K562 (cell line): Measurements from ENCODE around the gene ZNF618. TPM values are rescaled to one million over a fixed set of nuclear protein-coding genes. Genes with fewer than 3 reads are reported as not detected.

ENCODE experiments used
- ATAC-seq: fragments of 200-7000 bp; cut with Tn5 transposase; 3 replicates; pipeline ENCODE4 v1.9.1; 2020; ENCODE audit warnings: moderate library complexity
- BruUV-seq: library from RNA; stranded (reverse); fragments of 400-500 nt; replicated peaks from 2 replicates; lab custom pipeline; 2021; lab: Mats Ljungman, UMichigan
- CTCF ChIA-PET: fragments of 300-600 bp; formaldehyde crosslinking; extraction: SDS; loops from one replicate; lab custom pipeline; 2021; ENCODE audit warnings: low intra/inter-chr PET ratio; lab: Yijun Ruan, JAX
- POLR2A ChIA-PET: fragments of 300-600, 350-650 bp; sonication (Branson Sonifier 250); formaldehyde crosslinking; extraction: SDS; loops from one replicate; lab custom pipeline; 2021; ENCODE audit warnings: antibody characterized with exemption, inconsistent platforms; lab: Yijun Ruan, JAX
- DNase-seq, 4 experiments: peaks; one replicate each; pipeline versions ENCODE4 v3.0.0 to v3.0.0-alpha.2; 2011 to 2018; ENCODE audit warnings: low spot score in 3 of 4, mixed read lengths in 3 of 4; ENCODE audit errors: extremely low read depth in 1 of 4
- FAIRE-seq: peaks from 2 replicates; lab custom pipeline; 2011; peaks lifted over from hg19 to GRCh38; lab: Jason Lieb, UNC
- H2AFZ ChIP-seq: 2 replicates; pipeline ENCODE4 v1.6.0; 2011; ENCODE audit warnings: low read depth, low read length, control low read depth, inconsistent platforms
- H3K27ac ChIP-seq: fragments of 200-600 bp; 3 replicates; pipeline ENCODE4 v1.8.0; 2011; ENCODE audit warnings: low read depth, mild to moderate bottlenecking, control low read depth, inconsistent platforms, low read length, moderate library complexity, mixed read lengths; ENCODE audit errors: extremely low read depth
- H3K27me3 ChIP-seq, 2 experiments: fragments of 300-600 bp in 1 of 2; 2 replicates in 1 of 2; 3 replicates in 1 of 2; pipeline versions ENCODE4 v1.6.0 to v1.8.0; 2011; ENCODE audit warnings: inconsistent platforms in 2 of 2, low read length in 2 of 2, mild to moderate bottlenecking in 1 of 2, mixed read lengths in 1 of 2, moderate library complexity in 1 of 2; ENCODE audit not compliant: control insufficient read depth in 2 of 2, insufficient read depth in 2 of 2
- H3K36me3 ChIP-seq: fragments of 300-600 bp; 3 replicates; pipeline ENCODE4 v1.8.0; 2011; ENCODE audit warnings: mild to moderate bottlenecking, low read length, inconsistent platforms; ENCODE audit not compliant: control insufficient read depth, insufficient read depth
- H3K4me1 ChIP-seq, 2 experiments: fragments of 200-600 bp in 1 of 2; replicated peaks in 1 of 2; 2 replicates in 1 of 2; 3 replicates in 1 of 2; pipeline versions ENCODE4 v1.5.1 to v1.8.0; 2011; ENCODE audit warnings: inconsistent platforms in 2 of 2, low read length in 2 of 2, mild to moderate bottlenecking in 1 of 2, mixed read lengths in 1 of 2, moderate library complexity in 1 of 2; ENCODE audit not compliant: control insufficient read depth in 2 of 2, insufficient read depth in 2 of 2
- H3K4me2 ChIP-seq: 2 replicates; pipeline ENCODE4 v1.6.1; 2011; ENCODE audit warnings: low read length, control low read depth, inconsistent platforms, mixed read lengths; ENCODE audit not compliant: insufficient read depth
- H3K4me3 ChIP-seq: fragments of 200-600 bp; sonication (generic), shearing (Covaris generic); 2 replicates; pipeline ENCODE4 v1.5.1; 2016; ENCODE audit warnings: control low read depth, inconsistent platforms
- H3K79me2 ChIP-seq: fragments of 200-600 bp; 3 replicates; pipeline ENCODE4 v1.8.0; 2011; ENCODE audit warnings: low read length, inconsistent platforms; ENCODE audit not compliant: control insufficient read depth, insufficient read depth
- H3K9ac ChIP-seq, 2 experiments: 2 replicates each; pipeline versions ENCODE4 v1.6.0 to v1.6.1; 2011; ENCODE audit warnings: low read depth in 2 of 2, low read length in 2 of 2, control low read depth in 1 of 2, inconsistent platforms in 1 of 2, mild to moderate bottlenecking in 1 of 2, mixed read lengths in 1 of 2; ENCODE audit not compliant: insufficient read depth in 1 of 2
- H3K9me1 ChIP-seq: one replicate; pipeline ENCODE4 v1.6.0; 2011; ENCODE audit warnings: inconsistent platforms, mild to moderate bottlenecking, low read length, moderate library complexity; ENCODE audit not compliant: control insufficient read depth, insufficient read depth
- H3K9me3 ChIP-seq: replicated peaks from 2 replicates; pipeline ENCODE4 v1.5.1; 2011; ENCODE audit warnings: low read depth, low read length, inconsistent platforms; ENCODE audit not compliant: control insufficient read depth, insufficient read depth
- H4K20me1 ChIP-seq: replicated peaks from 2 replicates; pipeline ENCODE4 v1.6.1; 2011; ENCODE audit warnings: low read length, inconsistent platforms, mixed read lengths; ENCODE audit not compliant: control insufficient read depth, insufficient read depth
- ADNP ChIP-seq: fragments of 200-800 bp; sonication (Bioruptor generic); IDR thresholded peaks from 2 replicates; pipeline ENCODE4 v1.6.1; 2016; ENCODE audit warnings: missing genetic modification characterization, missing compliant biosample characterization
- CBFA2T2 ChIP-seq: fragments of 450-650 bp; conservative IDR thresholded peaks from 2 replicates; pipeline ENCODE4 v1.6.1; 2017; ENCODE audit warnings: mild to moderate bottlenecking
- EP400 ChIP-seq: fragments of 450-650 bp; IDR thresholded peaks from 2 replicates; pipeline ENCODE4 v1.6.1; 2017; ENCODE audit warnings: antibody characterized with exemption, mild to moderate bottlenecking, moderate library complexity
- MAFG ChIP-seq: fragments of 450-650 bp; conservative IDR thresholded peaks from 2 replicates; pipeline ENCODE4 v1.6.1; 2016; ENCODE audit warnings: missing genetic modification characterization, missing compliant biosample characterization
- MYNN ChIP-seq, 2 experiments: sonication (generic); formaldehyde crosslinking in 1 of 2; IDR thresholded peaks; 2 replicates each; pipeline versions ENCODE4 v1.5.0 to v1.6.1; 2016 to 2020; ENCODE audit warnings: antibody characterized with exemption in 1 of 2, missing genetic modification reagents in 1 of 2
- NBN ChIP-seq: fragments of 450-650 bp; IDR thresholded peaks from 2 replicates; pipeline ENCODE4 v1.6.1; 2016; ENCODE audit warnings: low read depth, mild to moderate bottlenecking
- PKNOX1 ChIP-seq: fragments of 450-650 bp; IDR thresholded peaks from 2 replicates; pipeline ENCODE4 v1.6.1; 2016
- PRMT5 ChIP-seq: sonication (generic); formaldehyde crosslinking; IDR thresholded peaks from 2 replicates; pipeline ENCODE4 v1.5.0; 2020; ENCODE audit warnings: missing genetic modification reagents
- SAFB2 ChIP-seq: fragments of 200-400 bp; formaldehyde crosslinking; IDR thresholded peaks from 2 replicates; pipeline ENCODE4 v1.6.1; 2018; ENCODE audit warnings: borderline replicate concordance, low read length, low read depth, moderate library complexity; ENCODE audit not compliant: severe bottlenecking
- SMARCA4 ChIP-seq: fragments of 450-650 bp; IDR thresholded peaks from 2 replicates; pipeline ENCODE4 v1.6.1; 2016
- SMARCE1 ChIP-seq: fragments of 450-650 bp; IDR thresholded peaks from 2 replicates; pipeline ENCODE4 v1.7.1; 2016; ENCODE audit warnings: mild to moderate bottlenecking
- TAL1 ChIP-seq: fragments of 450-650 bp; IDR thresholded peaks from 2 replicates; pipeline ENCODE4 v1.6.1; 2016; ENCODE audit warnings: mild to moderate bottlenecking
- TRIM24 ChIP-seq, 2 experiments: fragments of 450-650 bp; IDR thresholded peaks; 2 replicates each; pipeline ENCODE4 v1.6.1; 2016
- WGBS: fragments of 100-300 bp; shearing (Covaris generic); methylation state at CpG from one replicate; pipeline ENCODE4 v1.1.6; 2016; ENCODE audit warnings: low coverage, mixed read lengths; ENCODE audit not compliant: insufficient coverage; ENCODE audit errors: missing lambda C conversion rate; 5-methylcytosine and 5-hydroxymethylcytosine counted together
- in situ Hi-C: fragments of 300-500 bp; cut with MboI; formaldehyde crosslinking; loops from 4 replicates; pipeline ENCODE4 v1.15.0; 2018; ENCODE audit warnings: inconsistent platforms, mixed read lengths
- intact Hi-C: fragments of 100-400 bp; cut with micrococcal nuclease; formaldehyde crosslinking; loops from 2 replicates; pipeline ENCODE4 v1.14.2; 2022
- polyA plus RNA-seq, 8 experiments: library from polyadenylated mRNA; depleted of rRNA in 4 of 8; stranded (reverse) in 5 of 8; unstranded in 3 of 8; fragments of >200 nt; fragmentation: Nextera tagmentation in 2 of 8; fragmentation: Illumina TruSeq in 1 of 8; extraction: Ambion mirVana in 2 of 8; extraction: Trizol in 1 of 8; gene quantifications; 2 replicates each; pipeline versions ENCODE4 v1.2.1 to v1.2.3, GENCODE V29; 2011 to 2014; ENCODE audit warnings: inconsistent platforms in 1 of 8, missing spikeins in 1 of 8
- total RNA-seq, 7 experiments: library from RNA; depleted of rRNA in 6 of 7; stranded (reverse); fragments of >200 nt in 6 of 7; fragmentation: Illumina TruSeq in 2 of 7; extraction: Trizol in 2 of 7; gene quantifications; 2 replicates each; pipeline versions ENCODE4 v1.2.1 to v1.2.3, GENCODE V29; 2011 to 2021; ENCODE audit warnings: low replicate concordance in 1 of 7
- TF ChIP-seq, protein P1 (sequence below): fragments of 450-650 bp; IDR thresholded peaks from 2 replicates; pipeline ENCODE4 v1.6.1; 2017; ENCODE audit warnings: antibody characterized with exemption, mild to moderate bottlenecking

The ZNF618 gene
- total and polyA plus RNA-seq, 9 of the 15 experiments (the other 6 are each of a cell fraction or from before 2014, with no cell fraction given) = 0.08 to 13.7 (median 3.4) TPM

DNA sequence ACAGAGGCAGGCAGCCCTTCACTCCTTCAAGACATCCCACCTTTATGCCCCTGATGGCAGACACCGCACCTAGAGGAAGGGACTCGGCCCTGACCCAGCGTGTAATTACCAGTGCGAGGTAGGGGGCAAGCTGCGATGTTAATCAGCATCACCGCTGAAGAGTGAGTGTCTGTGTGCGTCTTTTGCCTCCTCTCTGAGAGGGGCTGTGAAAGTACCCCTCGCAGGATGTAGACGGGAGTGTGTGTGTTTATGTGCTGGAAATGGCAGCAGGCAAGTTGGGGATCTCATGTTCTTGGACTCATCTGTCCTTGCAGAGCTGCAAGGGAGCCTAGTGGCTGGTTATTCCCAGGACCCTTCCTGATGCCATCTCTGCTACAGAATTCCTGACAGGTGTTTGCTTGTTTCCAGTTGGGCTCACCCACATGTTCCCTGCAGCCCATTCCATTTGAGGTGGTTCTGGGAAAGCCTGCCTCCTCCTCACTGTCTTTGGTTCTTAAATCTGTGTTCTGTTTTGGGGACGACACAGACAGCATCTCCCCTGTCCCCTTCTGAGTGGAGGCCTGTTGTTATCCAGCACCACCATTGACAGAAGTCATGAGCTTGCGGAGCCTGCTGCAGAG is 70.5 kb downstream of the ZNF618 start:
- Histone ChIP-seq H2AFZ (no peak overlapping the region), H3K4me3 (no peak overlapping the region), H3K4me2 (no peak overlapping the region), H3K9me3 (no peaks in the 10 kb centered on the region), H3K9me1 (no peaks in the 10 kb centered on the region), H3K27me3 (no peaks in the 10 kb centered on the region), H3K79me2 (no peaks in the 10 kb centered on the region; the same call in 2 of the 3 replicates), H3K9ac (no peak overlapping the region), H3K36me3 (no peaks in the 10 kb centered on the region), H3K4me1 (no peaks in the 10 kb centered on the region), H3K27ac (no peak overlapping the region), H4K20me1 (peaks cover 8% of the 10 kb centered on the region; the same call in 1 of the 2 replicates)
- no peak for TF ChIP-seq SAFB2
- no peak for TF ChIP-seq MYNN (IDR thresholded peaks at IDR 0.05)
- no peak for TF ChIP-seq MYNN (CRISPR knock-in tag; IDR thresholded peaks at IDR 0.05)
- no peak for TF ChIP-seq PRMT5 (CRISPR knock-in tag)
- TF ChIP-seq, protein P1, sequence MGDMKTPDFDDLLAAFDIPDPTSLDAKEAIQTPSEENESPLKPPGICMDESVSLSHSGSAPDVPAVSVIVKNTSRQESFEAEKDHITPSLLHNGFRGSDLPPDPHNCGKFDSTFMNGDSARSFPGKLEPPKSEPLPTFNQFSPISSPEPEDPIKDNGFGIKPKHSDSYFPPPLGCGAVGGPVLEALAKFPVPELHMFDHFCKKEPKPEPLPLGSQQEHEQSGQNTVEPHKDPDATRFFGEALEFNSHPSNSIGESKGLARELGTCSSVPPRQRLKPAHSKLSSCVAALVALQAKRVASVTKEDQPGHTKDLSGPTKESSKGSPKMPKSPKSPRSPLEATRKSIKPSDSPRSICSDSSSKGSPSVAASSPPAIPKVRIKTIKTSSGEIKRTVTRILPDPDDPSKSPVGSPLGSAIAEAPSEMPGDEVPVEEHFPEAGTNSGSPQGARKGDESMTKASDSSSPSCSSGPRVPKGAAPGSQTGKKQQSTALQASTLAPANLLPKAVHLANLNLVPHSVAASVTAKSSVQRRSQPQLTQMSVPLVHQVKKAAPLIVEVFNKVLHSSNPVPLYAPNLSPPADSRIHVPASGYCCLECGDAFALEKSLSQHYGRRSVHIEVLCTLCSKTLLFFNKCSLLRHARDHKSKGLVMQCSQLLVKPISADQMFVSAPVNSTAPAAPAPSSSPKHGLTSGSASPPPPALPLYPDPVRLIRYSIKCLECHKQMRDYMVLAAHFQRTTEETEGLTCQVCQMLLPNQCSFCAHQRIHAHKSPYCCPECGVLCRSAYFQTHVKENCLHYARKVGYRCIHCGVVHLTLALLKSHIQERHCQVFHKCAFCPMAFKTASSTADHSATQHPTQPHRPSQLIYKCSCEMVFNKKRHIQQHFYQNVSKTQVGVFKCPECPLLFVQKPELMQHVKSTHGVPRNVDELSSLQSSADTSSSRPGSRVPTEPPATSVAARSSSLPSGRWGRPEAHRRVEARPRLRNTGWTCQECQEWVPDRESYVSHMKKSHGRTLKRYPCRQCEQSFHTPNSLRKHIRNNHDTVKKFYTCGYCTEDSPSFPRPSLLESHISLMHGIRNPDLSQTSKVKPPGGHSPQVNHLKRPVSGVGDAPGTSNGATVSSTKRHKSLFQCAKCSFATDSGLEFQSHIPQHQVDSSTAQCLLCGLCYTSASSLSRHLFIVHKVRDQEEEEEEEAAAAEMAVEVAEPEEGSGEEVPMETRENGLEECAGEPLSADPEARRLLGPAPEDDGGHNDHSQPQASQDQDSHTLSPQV = no peak
- no peak for TF ChIP-seq SMARCA4
- no peak for TF ChIP-seq ADNP (tag)
- no peak for TF ChIP-seq CBFA2T2
- no peak for TF ChIP-seq SMARCE1
- no peak for TF ChIP-seq EP400
- TF ChIP-seq TAL1 = no peak
- no peak for TF ChIP-seq PKNOX1
- no peak for TF ChIP-seq MAFG (tag)
- TF ChIP-seq TRIM24 (IDR thresholded peaks at IDR 0.05) = no peak
- no peak for TF ChIP-seq NBN
- WGBS = 43% methylated on average over 10 of the region's 11 CpGs
- no TSS peak for BruUV-seq
- ChIA-PET POLR2A (interaction anchor here (0.5 kb wide), 1 partner anchor 9 kb away, joined by 3 read pairs; no protein-coding TSS in a partner anchor), CTCF (no interaction called here)
- DNase-seq (no peak), ATAC-seq (no peak), FAIRE-seq (no peak)
- in situ Hi-C loops = no loop called here
- intact Hi-C loops = no loop called here
